ENCODE measurements around the gene FAM241B. TPM values are rescaled to one million over a fixed set of nuclear protein-coding genes. Genes with fewer than 3 reads are reported as not detected.

The FAM241B gene
- total RNA-seq, 1 donor from 2014 or later, result 44.2 TPM

DNA sequence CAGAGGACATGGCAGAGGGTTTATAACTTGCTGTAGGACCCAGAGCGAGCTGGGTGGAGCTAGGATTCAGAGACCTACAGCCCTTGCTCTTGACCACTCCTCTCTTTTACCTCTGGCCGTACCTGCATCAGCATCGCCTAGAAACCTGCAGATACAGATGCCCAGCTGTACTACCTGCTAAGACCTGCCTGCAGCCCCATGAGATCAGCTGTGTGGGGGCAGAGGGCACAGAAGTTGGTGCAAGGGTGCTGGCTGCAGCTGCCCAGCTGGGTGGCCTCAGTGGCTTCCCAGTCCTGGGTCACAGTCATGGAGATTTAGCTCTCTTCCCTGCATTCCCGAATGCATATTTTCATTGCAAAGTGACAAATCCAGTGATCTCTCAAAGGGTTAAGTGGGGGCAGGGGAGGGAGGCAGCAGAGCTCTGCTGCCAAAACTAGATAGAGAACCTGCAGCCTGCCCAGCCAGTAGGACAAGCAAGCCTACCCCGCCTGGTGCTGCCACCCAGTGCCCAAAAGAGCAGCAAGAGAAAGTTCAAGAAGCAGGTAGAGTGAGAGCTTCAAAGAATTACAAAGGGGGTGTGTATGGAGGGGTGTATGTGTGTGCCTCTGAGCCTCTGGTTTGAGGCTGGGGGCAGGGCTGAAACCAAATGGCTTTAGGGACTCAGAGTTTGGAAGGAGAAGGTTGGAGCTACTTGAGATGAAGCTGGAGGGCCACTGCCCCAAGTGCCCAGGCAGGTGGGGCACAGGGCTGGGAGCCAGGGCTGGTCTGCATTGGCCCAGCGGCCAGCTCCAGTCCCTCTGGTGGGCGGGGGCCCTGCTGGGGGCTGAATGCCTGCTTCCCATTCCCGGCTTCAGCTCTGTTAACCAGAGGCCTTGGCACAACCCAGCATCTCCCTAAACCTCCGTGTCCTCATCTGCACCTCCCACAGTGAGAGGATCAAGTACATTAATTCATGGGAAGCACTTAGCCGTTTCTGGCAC, 6.9 kb downstream of the FAM241B start:
- TF ChIP-seq, protein P1, sequence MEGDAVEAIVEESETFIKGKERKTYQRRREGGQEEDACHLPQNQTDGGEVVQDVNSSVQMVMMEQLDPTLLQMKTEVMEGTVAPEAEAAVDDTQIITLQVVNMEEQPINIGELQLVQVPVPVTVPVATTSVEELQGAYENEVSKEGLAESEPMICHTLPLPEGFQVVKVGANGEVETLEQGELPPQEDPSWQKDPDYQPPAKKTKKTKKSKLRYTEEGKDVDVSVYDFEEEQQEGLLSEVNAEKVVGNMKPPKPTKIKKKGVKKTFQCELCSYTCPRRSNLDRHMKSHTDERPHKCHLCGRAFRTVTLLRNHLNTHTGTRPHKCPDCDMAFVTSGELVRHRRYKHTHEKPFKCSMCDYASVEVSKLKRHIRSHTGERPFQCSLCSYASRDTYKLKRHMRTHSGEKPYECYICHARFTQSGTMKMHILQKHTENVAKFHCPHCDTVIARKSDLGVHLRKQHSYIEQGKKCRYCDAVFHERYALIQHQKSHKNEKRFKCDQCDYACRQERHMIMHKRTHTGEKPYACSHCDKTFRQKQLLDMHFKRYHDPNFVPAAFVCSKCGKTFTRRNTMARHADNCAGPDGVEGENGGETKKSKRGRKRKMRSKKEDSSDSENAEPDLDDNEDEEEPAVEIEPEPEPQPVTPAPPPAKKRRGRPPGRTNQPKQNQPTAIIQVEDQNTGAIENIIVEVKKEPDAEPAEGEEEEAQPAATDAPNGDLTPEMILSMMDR (IDR thresholded peaks at IDR 0.05; ENCODE audit: unreplicated experiment), result peak; percentile 17
- Mint-ChIP-seq H3K27me3 (no peaks in the 10 kb centered on the region), H3K36me3 (ENCODE audit: insufficient read depth) (peaks cover 15% of the 10 kb centered on the region), H3K27ac (no peak overlapping the region), H3K9me3 (ENCODE audit: low read depth) (no peaks in the 10 kb centered on the region), H3K4me1 (ENCODE audit: low read depth) (peaks cover 4% of the 10 kb centered on the region), H3K4me3 (ENCODE audit: low read depth) (no peak overlapping the region)
- DNase-seq (ENCODE audit: low spot score, unreplicated experiment), result no peak

- H3K36me3 Mint-ChIP-seq (ENCODE audit: insufficient read depth), result peaks cover 6% of the 10 kb centered on the region
- H3K9me3 Mint-ChIP-seq (ENCODE audit: low read depth), result no peaks in the 10 kb centered on the region
- peaks cover 4% of the 10 kb centered on the region for H3K27me3 Mint-ChIP-seq
- H3K27ac Mint-ChIP-seq, result no peak overlapping the region
- peaks cover 3% of the 10 kb centered on the region for H3K4me1 Mint-ChIP-seq (ENCODE audit: low read depth)
- TF ChIP-seq, protein P1 (IDR thresholded peaks at IDR 0.05; ENCODE audit: unreplicated experiment), result no peak
- DNase-seq (ENCODE audit: low spot score, unreplicated experiment), result no peak
- H3K4me3 Mint-ChIP-seq (ENCODE audit: low read depth), result no peak overlapping the region
These were observed 8.6 kb downstream of the FAM241B start for GRCh38 chr10:69638642-69639041.

GRCh38 chr10:69639291-69640195, 9.5 kb downstream of the FAM241B start:
- Mint-ChIP-seq H3K36me3 (ENCODE audit: insufficient read depth) (peaks cover 1% of the 10 kb centered on the region), H3K27me3 (peaks cover 6% of the 10 kb centered on the region), H3K4me3 (ENCODE audit: low read depth) (no peak overlapping the region), H3K27ac (no peak overlapping the region), H3K4me1 (ENCODE audit: low read depth) (peaks cover 3% of the 10 kb centered on the region), H3K9me3 (ENCODE audit: low read depth) (no peaks in the 10 kb centered on the region)
- peak; percentile 54 for DNase-seq (ENCODE audit: low spot score, unreplicated experiment)
- TF ChIP-seq, protein P1 (IDR thresholded peaks at IDR 0.05; ENCODE audit: unreplicated experiment), result peak; percentile 88

DNA sequence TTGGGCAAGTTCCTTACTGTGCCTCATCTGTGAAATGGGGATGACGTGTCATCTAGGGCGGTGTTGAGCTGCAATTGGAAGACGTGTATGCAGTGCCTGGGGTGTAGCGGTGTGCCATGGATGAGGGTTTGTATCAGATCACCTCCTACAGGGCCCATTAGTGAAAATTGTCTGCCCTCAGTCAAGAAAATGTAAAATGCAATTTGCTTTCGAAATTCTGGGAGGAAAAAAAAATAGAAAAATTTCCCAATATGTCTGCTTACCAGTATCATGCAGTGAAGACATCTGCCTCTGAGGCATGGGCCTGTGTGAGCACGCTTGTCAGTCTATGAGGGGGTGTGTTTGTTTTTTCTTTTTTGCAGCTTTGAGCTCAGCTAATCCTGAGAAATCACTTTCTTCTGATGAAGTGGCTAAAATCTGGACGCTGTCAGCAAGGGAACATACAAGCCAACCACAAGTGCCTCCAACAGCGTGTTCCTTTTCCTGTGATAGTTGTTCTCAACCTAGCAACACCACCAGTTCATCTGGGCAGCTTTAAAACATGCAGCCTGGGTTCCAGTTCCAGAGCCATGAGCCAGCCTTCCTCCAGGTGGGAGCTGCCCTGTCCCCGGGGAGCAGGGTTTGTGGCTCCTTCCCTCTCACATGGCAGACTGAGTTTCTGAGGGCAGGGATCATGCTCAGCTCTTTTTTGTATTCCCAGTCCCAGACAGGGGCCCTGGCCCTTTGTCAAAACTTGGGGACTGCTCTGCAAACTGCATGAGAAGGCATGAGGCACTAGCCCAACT, 10.3 kb downstream of the FAM241B start:
- no peaks in the 10 kb centered on the region for H3K9me3 Mint-ChIP-seq (ENCODE audit: low read depth)
- H3K4me1 Mint-ChIP-seq (ENCODE audit: low read depth), result peaks cover 3% of the 10 kb centered on the region
- H3K4me3 Mint-ChIP-seq (ENCODE audit: low read depth), result no peak overlapping the region
- H3K36me3 Mint-ChIP-seq (ENCODE audit: insufficient read depth), result peaks cover 1% of the 10 kb centered on the region
- TF ChIP-seq, protein P1 (IDR thresholded peaks at IDR 0.05; ENCODE audit: unreplicated experiment), result no peak
- H3K27ac Mint-ChIP-seq, result no peak overlapping the region
- DNase-seq (ENCODE audit: low spot score, unreplicated experiment), result no peak
- peaks cover 7% of the 10 kb centered on the region for H3K27me3 Mint-ChIP-seq

Measured in progenitor cell of endocrine pancreas (in vitro differentiated cells).